Mesothelial cell of epicardium (in vitro differentiated cells): ENCODE measurements around the gene MMD2. TPM values are rescaled to one million over a fixed set of nuclear protein-coding genes. Genes with fewer than 3 reads are reported as not detected.
"Not testable (repeated sequence)": the region's sequence is repeated elsewhere in the genome, so short reads cannot be mapped to it uniquely, and the experiment has no call there.

Source experiments
- DNase-seq, 2 experiments: peaks; one replicate each; pipeline ENCODE4 v3.0.0; 2021; ENCODE audit warnings: low spot score in 2 of 2; ENCODE audit not compliant: unreplicated experiment in 2 of 2
- H3K27ac Mint-ChIP-seq: 2 replicates; pipeline ENCODE4 v1.8.0; 2021; ENCODE audit warnings: mixed read lengths
- H3K27me3 Mint-ChIP-seq: 2 replicates; pipeline ENCODE4 v1.8.0; 2021; ENCODE audit warnings: low read depth, mixed read lengths
- H3K36me3 Mint-ChIP-seq: 2 replicates; pipeline ENCODE4 v1.8.0; 2021; ENCODE audit warnings: mixed read lengths
- H3K4me1 Mint-ChIP-seq: 2 replicates; pipeline ENCODE4 v1.8.0; 2021; ENCODE audit warnings: mixed read lengths
- H3K4me3 Mint-ChIP-seq: 2 replicates; pipeline ENCODE4 v1.8.0; 2021; ENCODE audit warnings: mild to moderate bottlenecking, moderate library complexity, mixed read lengths
- H3K9me3 Mint-ChIP-seq: 2 replicates; pipeline ENCODE4 v1.8.0; 2021; ENCODE audit warnings: mixed read lengths
- total RNA-seq: library from RNA; stranded (reverse); gene quantifications from 3 replicates; pipeline ENCODE4 v1.2.1, GENCODE V29; 2021
- TF ChIP-seq, protein P1 (sequence below): fragments of 200-600 bp; sonication (generic); IDR thresholded peaks from one replicate; pipeline ENCODE4 v1.5.0; 2021; ENCODE audit warnings: antibody characterized with exemption; ENCODE audit not compliant: unreplicated experiment

Gene MMD2
- total RNA-seq, 1 donor from 2014 or later = not detected

- H3K27ac Mint-ChIP-seq = no peak overlapping the region
- no peaks in the 10 kb centered on the region for H3K36me3 Mint-ChIP-seq
- DNase-seq = no peak
- H3K4me1 Mint-ChIP-seq = no peaks in the 10 kb centered on the region
- TF ChIP-seq, protein P1, sequence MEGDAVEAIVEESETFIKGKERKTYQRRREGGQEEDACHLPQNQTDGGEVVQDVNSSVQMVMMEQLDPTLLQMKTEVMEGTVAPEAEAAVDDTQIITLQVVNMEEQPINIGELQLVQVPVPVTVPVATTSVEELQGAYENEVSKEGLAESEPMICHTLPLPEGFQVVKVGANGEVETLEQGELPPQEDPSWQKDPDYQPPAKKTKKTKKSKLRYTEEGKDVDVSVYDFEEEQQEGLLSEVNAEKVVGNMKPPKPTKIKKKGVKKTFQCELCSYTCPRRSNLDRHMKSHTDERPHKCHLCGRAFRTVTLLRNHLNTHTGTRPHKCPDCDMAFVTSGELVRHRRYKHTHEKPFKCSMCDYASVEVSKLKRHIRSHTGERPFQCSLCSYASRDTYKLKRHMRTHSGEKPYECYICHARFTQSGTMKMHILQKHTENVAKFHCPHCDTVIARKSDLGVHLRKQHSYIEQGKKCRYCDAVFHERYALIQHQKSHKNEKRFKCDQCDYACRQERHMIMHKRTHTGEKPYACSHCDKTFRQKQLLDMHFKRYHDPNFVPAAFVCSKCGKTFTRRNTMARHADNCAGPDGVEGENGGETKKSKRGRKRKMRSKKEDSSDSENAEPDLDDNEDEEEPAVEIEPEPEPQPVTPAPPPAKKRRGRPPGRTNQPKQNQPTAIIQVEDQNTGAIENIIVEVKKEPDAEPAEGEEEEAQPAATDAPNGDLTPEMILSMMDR = no peak
- no peak overlapping the region for H3K4me3 Mint-ChIP-seq
- H3K27me3 Mint-ChIP-seq = peaks cover 45% of the 10 kb centered on the region
- H3K9me3 Mint-ChIP-seq = no peaks in the 10 kb centered on the region
Observed at GRCh38 chr7:4904346-4904745, 54.6 kb downstream of the MMD2 start.

DNA sequence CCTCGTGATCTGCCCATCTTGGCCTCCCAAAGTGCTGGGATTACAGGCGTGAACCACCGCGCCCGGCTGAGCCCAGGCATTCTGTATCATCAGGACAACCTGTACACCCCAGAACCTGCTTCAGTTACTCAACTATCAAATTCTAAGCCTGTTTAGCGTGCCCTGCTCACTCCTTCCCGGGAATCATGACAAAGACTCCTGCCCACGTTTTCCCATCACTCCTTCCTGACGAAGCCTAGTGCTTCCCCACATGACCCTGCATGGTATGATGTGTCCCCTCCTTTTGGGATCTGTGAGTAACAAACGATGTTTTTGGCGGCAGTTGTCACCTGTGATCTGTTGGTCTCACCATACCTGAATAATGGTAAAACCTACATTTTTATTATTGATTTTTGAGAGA, 63.2 kb downstream of the MMD2 start:
- H3K4me1 Mint-ChIP-seq = no peaks in the 10 kb centered on the region
- DNase-seq = no peak
- peaks cover 14% of the 10 kb centered on the region for H3K27me3 Mint-ChIP-seq
- no peak overlapping the region for H3K27ac Mint-ChIP-seq
- H3K4me3 Mint-ChIP-seq = no peak overlapping the region
- no peaks in the 10 kb centered on the region for H3K36me3 Mint-ChIP-seq
- TF ChIP-seq, protein P1 = no peak
- peaks cover 10% of the 10 kb centered on the region for H3K9me3 Mint-ChIP-seq

- Mint-ChIP-seq H3K4me1 (no peaks in the 10 kb centered on the region), H3K9me3 (peaks cover 10% of the 10 kb centered on the region), H3K36me3 (no peaks in the 10 kb centered on the region), H3K4me3 (no peak overlapping the region), H3K27me3 (peaks cover 8% of the 10 kb centered on the region), H3K27ac (no peak overlapping the region)
- no peak for DNase-seq
- TF ChIP-seq, protein P1 = no peak
Observed at GRCh38 chr7:4894482-4894881, 64.5 kb downstream of the MMD2 start.

DNA sequence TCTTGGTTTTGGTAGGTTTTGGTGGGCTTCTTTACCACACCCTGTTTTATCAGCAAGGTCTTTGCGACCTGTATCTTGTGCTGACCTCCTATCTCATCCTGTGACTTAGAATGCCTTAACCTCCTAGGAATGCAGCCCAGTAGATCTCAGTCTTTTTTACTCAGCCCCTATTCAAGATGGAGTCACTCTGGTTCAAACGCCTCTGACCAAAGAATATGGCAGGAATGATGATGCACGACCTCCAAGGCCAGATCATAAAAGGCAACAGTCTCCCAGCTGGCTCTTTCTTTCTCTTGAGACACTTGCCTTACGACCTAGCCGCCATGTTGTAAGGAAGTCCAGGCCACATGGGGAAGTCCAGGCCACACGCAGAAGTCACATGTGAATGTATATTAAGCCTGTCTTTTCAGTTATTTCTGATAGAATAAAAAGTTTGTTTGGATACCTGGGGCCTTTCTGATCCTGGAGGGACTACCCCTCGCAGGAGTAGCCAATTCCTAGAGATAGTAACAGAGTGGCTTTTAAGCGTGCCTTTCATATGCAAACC, 65.0 kb downstream of the MMD2 start:
- Mint-ChIP-seq H3K4me3 (no peak overlapping the region), H3K27ac (no peak overlapping the region), H3K9me3 (peaks cover 10% of the 10 kb centered on the region), H3K27me3 (peaks cover 12% of the 10 kb centered on the region), H3K36me3 (no peaks in the 10 kb centered on the region), H3K4me1 (no peaks in the 10 kb centered on the region)
- DNase-seq = no peak
- TF ChIP-seq, protein P1 = no peak

- H3K27me3 Mint-ChIP-seq = peaks cover 11% of the 10 kb centered on the region
- not testable (repeated sequence) for H3K4me3 Mint-ChIP-seq, H3K9me3 Mint-ChIP-seq, H3K27ac Mint-ChIP-seq, DNase-seq, H3K36me3 Mint-ChIP-seq, H3K4me1 Mint-ChIP-seq
Observed at GRCh38 chr7:4893188-4893587, 65.8 kb downstream of the MMD2 start.

DNA sequence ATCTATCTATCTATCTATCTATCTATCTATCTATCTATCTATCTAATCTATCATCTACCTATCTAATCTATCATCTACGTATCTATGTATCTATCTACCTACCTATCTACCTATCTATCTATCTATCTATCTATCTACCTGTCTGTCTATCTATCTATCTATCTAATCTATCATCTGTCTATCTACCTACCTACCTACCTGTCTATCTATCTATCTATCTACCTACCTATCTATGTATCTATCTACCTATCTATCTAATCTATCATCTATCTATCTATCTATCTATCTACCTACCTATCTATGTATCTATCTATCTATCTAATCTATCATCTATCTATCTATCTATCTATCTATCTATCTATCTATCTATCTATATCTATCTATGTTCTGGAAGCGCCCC, 67.5 kb downstream of the MMD2 start:
- not testable (repeated sequence) for H3K36me3 Mint-ChIP-seq, DNase-seq, H3K27ac Mint-ChIP-seq, H3K9me3 Mint-ChIP-seq, H3K4me1 Mint-ChIP-seq, H3K4me3 Mint-ChIP-seq
- peaks cover 11% of the 10 kb centered on the region for H3K27me3 Mint-ChIP-seq

DNA sequence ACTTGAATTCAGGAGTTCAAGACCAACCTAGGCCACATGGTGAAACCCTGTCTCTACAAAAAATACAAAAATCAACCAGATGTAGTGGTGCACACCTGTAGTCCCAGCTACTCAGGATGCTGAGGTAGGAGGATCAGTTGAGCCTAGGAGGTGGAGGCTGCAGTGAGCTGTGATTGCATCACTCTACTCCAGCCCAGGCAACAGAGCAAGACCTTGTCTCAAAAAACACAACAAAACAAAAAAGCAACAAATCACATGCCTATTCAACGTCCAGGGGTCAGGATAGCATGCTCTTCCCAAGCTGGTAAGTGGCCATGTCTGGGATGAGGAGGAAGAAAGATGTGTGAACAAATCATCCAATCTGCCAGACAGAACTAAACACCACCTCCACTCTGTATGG, 69.3 kb downstream of the MMD2 start:
- no peak overlapping the region for H3K27ac Mint-ChIP-seq
- no peak overlapping the region for H3K4me3 Mint-ChIP-seq
- H3K4me1 Mint-ChIP-seq = no peaks in the 10 kb centered on the region
- H3K27me3 Mint-ChIP-seq = peaks cover 11% of the 10 kb centered on the region
- peaks cover 6% of the 10 kb centered on the region for H3K9me3 Mint-ChIP-seq
- H3K36me3 Mint-ChIP-seq = no peaks in the 10 kb centered on the region
- no peak for DNase-seq
- TF ChIP-seq, protein P1 = no peak
